Right atrium auricular region (tissue), 2 donors: ENCODE data around the gene MCTS1. TPM values are rescaled to one million over a fixed set of nuclear protein-coding genes. Genes with fewer than 3 reads are reported as not detected.

Experiments
- DNase-seq: peaks from one replicate; pipeline ENCODE4 v3.0.0-alpha.2; 2019; ENCODE audit warnings: low spot score
- H3K27ac ChIP-seq, 2 donors: fragments of 200-600 bp; sonication (generic); 1 replicate in 1 of 2; 2 replicates in 1 of 2; pipeline ENCODE4 v1.5.1; 2016 to 2019
- H3K27me3 ChIP-seq, 2 donors: fragments of 200-600 bp; sonication (generic); one replicate each; pipeline versions ENCODE4 v1.5.1 to v1.6.0; 2017 to 2019
- H3K36me3 ChIP-seq: fragments of 200-600 bp; sonication (generic); one replicate; pipeline ENCODE4 v1.5.1; 2016
- H3K4me1 ChIP-seq, 2 donors: fragments of 200-600 bp; sonication (generic); one replicate each; pipeline versions ENCODE4 v1.5.1 to v1.6.0; 2017 to 2019
- H3K4me3 ChIP-seq, 2 donors: fragments of 200-600 bp; sonication (generic); 1 replicate in 1 of 2; 2 replicates in 1 of 2; pipeline ENCODE4 v1.5.1; 2017 to 2019; ENCODE audit warnings: mild to moderate bottlenecking in 1 of 2, moderate library complexity in 1 of 2
- H3K9me3 ChIP-seq, 2 donors: fragments of 200-600 bp; sonication (generic); one replicate each; pipeline ENCODE4 v1.5.1; 2019
- CTCF ChIP-seq, 2 donors: fragments of 200-600 bp; sonication (generic); IDR thresholded peaks; one replicate each; pipeline ENCODE4 v1.5.1; 2019; ENCODE audit warnings: antibody characterized with exemption in 2 of 2
- total RNA-seq, 2 donors: library from RNA; depleted of rRNA; stranded (reverse); fragments of >200 nt; gene quantifications; one replicate each; pipeline ENCODE4 v1.1.0, GENCODE V29; 2016

Gene MCTS1
- total RNA-seq, 2 donors from 2014 or later: 17.2 to 25.3 TPM

- Histone ChIP-seq H3K4me3 (no peak overlapping the region), H3K9me3 (no peaks in the 10 kb centered on the region), H3K27me3 (no peaks in the 10 kb centered on the region), H3K36me3 (peaks cover 6% of the 10 kb centered on the region), H3K27ac (no peak overlapping the region), H3K4me1 (no peaks in the 10 kb centered on the region)
- no peak for TF ChIP-seq CTCF (IDR thresholded peaks at IDR 0.05)
- DNase-seq: no peak
Measured at GRCh38 chrX:120612086-120612485, 8.2 kb downstream of the MCTS1 start.

GRCh38 chrX:120614816-120615215, 10.9 kb downstream of the MCTS1 start:
- Histone ChIP-seq H3K9me3 (no peaks in the 10 kb centered on the region), H3K27ac (no peak overlapping the region), H3K36me3 (peaks cover 6% of the 10 kb centered on the region), H3K4me3 (no peak overlapping the region), H3K4me1 (no peaks in the 10 kb centered on the region), H3K27me3 (no peaks in the 10 kb centered on the region)
- TF ChIP-seq CTCF (IDR thresholded peaks at IDR 0.05): no peak
- DNase-seq: no peak

GRCh38 chrX:120617996-120618630, 14.2 kb downstream of the MCTS1 start:
- Histone ChIP-seq H3K9me3 (no peaks in the 10 kb centered on the region), H3K27me3 (no peaks in the 10 kb centered on the region), H3K4me1 (no peaks in the 10 kb centered on the region), H3K4me3 (no peak overlapping the region), H3K27ac (no peak overlapping the region), H3K36me3 (no peaks in the 10 kb centered on the region)
- TF ChIP-seq CTCF (IDR thresholded peaks at IDR 0.05): no peak
- DNase-seq: no peak

GRCh38 chrX:120625371-120625770, 21.5 kb downstream of the MCTS1 start:
- Histone ChIP-seq H3K27me3 (no peaks in the 10 kb centered on the region), H3K4me1 (no peaks in the 10 kb centered on the region), H3K36me3 (no peaks in the 10 kb centered on the region), H3K9me3 (no peaks in the 10 kb centered on the region), H3K27ac (peak overlapping the region; percentile 18 to 31), H3K4me3 (no peak overlapping the region)
- DNase-seq: no peak
- TF ChIP-seq CTCF (IDR thresholded peaks at IDR 0.05): no peak

- H3K4me1 ChIP-seq: no peaks in the 10 kb centered on the region
- H3K9me3 ChIP-seq: no peaks in the 10 kb centered on the region
- H3K36me3 ChIP-seq: no peaks in the 10 kb centered on the region
- H3K27ac ChIP-seq: peak within 1 kb of the TSS; percentile 85 to 90
- DNase-seq: peak; percentile 91
- peak within 1 kb of the TSS; percentile 56 to 65 for H3K4me3 ChIP-seq
- H3K27me3 ChIP-seq: no peaks in the 10 kb centered on the region
- no peak for TF ChIP-seq CTCF (IDR thresholded peaks at IDR 0.05)
Measured at GRCh38 chrX:120629667-120630537, 26.0 kb downstream of the MCTS1 start, which contains the start of gene C1GALT1C1. TSS of gene C1GALT1C1 (minus strand) at chrX:120630054. CDS start at chrX:120627166, 2,888 bp downstream.
